ENCODE measurements around the gene PPP2R3C. TPM values are rescaled to one million over a fixed set of nuclear protein-coding genes. Genes with fewer than 3 reads are reported as not detected.

Gene PPP2R3C
- 31.9 and 46.9 TPM in 2 replicates for total RNA-seq

DNA sequence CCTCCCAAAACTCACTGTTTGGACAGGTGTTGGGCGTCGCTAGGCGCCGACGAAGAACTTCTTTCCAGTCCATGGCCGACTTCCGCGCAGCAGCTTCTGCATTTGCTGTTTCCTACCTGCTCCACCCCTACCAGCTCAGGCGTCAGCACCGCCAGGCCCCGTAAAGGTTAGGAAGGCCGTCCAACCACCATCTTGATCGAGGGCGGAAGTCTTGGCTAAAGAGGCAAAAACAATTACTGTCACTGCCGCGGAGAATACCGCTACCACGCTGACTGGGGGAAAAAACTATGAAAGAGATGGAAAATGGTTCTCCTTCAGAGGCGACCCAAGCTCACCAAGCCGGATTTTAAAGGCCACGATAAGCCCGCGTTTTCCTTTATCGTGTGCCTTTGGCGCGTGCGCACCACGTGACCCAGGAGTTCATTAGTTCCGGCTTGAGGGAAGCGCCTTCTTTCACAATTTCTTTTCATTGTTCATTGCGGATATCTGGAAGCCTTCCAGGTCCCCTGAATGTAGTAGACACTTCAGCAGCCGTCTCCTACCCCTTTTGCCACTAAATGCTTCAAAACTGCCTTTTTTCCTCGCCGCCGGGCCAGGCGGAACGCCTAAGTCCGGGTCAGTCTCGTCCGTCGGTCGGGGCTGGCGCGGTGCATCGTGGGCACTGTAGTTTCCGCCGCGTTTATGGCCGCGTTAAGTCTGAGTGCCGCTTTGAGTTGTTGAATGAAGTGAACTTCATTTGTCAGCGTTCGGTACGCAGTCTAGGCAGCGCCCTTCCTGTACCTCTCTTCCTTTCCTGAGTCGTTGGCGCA lies at the start of gene PPP2R3C, which contains the start of gene PRORP:
TSS of gene PPP2R3C (minus strand) at position 104 of the 809 bp plus-strand sequence. CDS start at position 73, 31 bp downstream.
TSS of gene PRORP (plus strand) at position 666 of the 809 bp plus-strand sequence. CDS start 694 bp downstream, outside the sequence.

DNA sequence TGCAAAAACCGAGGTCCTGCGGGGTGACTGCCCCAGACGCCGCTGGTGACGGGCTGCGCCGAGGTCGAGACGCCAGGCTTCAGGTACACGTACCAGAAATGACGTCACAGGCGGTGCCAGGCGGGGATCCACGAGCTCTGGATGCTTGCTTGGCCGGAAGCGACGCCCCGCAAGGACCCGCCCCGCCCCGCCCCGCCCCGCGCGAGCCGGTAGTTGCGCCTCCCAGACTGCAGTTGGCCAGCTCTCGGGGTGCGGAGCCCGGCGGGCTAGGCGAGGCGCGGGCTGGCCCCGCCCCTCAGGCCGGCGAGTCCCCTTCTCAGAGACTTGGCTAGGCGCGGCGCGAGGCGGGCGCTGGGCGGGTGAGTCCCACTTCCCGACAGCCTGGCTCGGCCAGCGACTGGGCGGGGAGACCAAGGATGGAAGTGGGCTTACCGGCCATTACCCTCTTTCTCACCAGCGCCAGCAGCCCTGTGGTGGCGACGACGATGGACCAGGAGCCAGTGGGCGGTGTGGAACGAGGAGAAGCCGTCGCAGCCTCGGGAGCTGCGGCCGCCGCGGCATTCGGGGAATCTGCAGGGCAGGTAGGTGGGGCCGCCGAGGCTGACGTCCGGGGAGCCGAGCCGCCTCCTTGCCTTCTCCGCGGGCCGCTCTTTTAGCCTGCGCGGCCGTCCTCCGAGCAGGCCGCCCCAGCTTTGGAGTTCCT lies 75.6 kb downstream of the PPP2R3C start, which contains the start of gene FAM177A1:
TSS of gene FAM177A1 (plus strand) at position 225 of the 703 bp plus-strand sequence. CDS start at position 417, 192 bp downstream.

Other genes with a start within 250 kb of the PPP2R3C start
- gene BAZ1A, start 246.6 kb downstream of the PPP2R3C start, total RNA-seq = 23.8 and 50.3 TPM in 2 replicates
- gene SRP54, start 139.0 kb downstream of the PPP2R3C start, total RNA-seq = 111 and 134 TPM in 2 replicates
- 53.7 and 70.6 TPM in 2 replicates for gene FAM177A1, start 75.7 kb downstream of the PPP2R3C start, total RNA-seq
- gene PRORP, start 562 bp upstream of the PPP2R3C start, total RNA-seq = 27.6 and 35.2 TPM in 2 replicates
- 147 and 279 TPM in 2 replicates for gene PSMA6, start 170.4 kb upstream of the PPP2R3C start, total RNA-seq